Endothelial cell of umbilical vein (primary cell): ENCODE measurements around the gene DNAJC22.

Experiments
- CTCF ChIP-seq, 2 donors: IDR thresholded peaks; 1 replicate in 1 of 2; 2 replicates in 1 of 2; pipeline ENCODE4 v1.5.1; 2011; ENCODE audit warnings: low read length in 2 of 2, mild to moderate bottlenecking in 2 of 2, moderate library complexity in 2 of 2, control low read depth in 1 of 2, inconsistent platforms in 1 of 2, low read depth in 1 of 2; ENCODE audit not compliant: insufficient read depth in 1 of 2; ENCODE audit errors: extremely low read depth in 1 of 2
- EZH2 ChIP-seq: IDR thresholded peaks from 2 replicates; pipeline ENCODE4 v1.6.1; 2012; ENCODE audit warnings: borderline replicate concordance, low read depth, mild to moderate bottlenecking, moderate library complexity, low read length, inconsistent platforms; ENCODE audit not compliant: severe bottlenecking
- FOS ChIP-seq: IDR thresholded peaks from 2 replicates; pipeline ENCODE4 v1.6.1; 2011; ENCODE audit warnings: mild to moderate bottlenecking, low read length, moderate library complexity, borderline replicate concordance; ENCODE audit not compliant: insufficient read depth
- JUN ChIP-seq: IDR thresholded peaks from 2 replicates; pipeline ENCODE4 v1.6.1; 2011; ENCODE audit warnings: borderline replicate concordance, low read depth; ENCODE audit not compliant: insufficient read length, insufficient read depth
- MAX ChIP-seq: IDR thresholded peaks from 2 replicates; pipeline ENCODE4 v1.6.1; 2011; ENCODE audit not compliant: insufficient read depth, insufficient read length
- MYC ChIP-seq: IDR thresholded peaks from one replicate; pipeline ENCODE4 v1.6.1; 2011; ENCODE audit warnings: mild to moderate bottlenecking, low read depth, low read length
- POLR2A ChIP-seq: IDR thresholded peaks from 2 replicates; pipeline ENCODE4 v1.6.1; 2012; ENCODE audit warnings: low read depth, mild to moderate bottlenecking, control low read depth, low read length
- POLR2AphosphoS5 ChIP-seq: IDR thresholded peaks from 2 replicates; pipeline ENCODE4 v1.6.1; 2012; ENCODE audit warnings: low read depth, mild to moderate bottlenecking, control low read depth, low read length, moderate library complexity; ENCODE audit not compliant: insufficient read depth

GRCh38 chr12:49297695-49298060, 49.0 kb upstream of the DNAJC22 start:
- TF ChIP-seq CTCF (IDR thresholded peaks at IDR 0.05; ENCODE audit: extremely low read depth in 1 of 2, insufficient read depth in 1 of 2, low read depth in 1 of 2, low read length in 2 of 2) (no peak), EZH2 (no peak), POLR2AphosphoS5 (no peak), MAX (no peak), POLR2A (no peak), MYC (no peak), FOS (no peak), JUN (no peak)
